HCT116 (cell line): ENCODE data around the gene TSPAN10. TPM values are rescaled to one million over a fixed set of nuclear protein-coding genes. Genes with fewer than 3 reads are reported as not detected.

Experiments used
- ATAC-seq: fragments of 200-7000 bp; cut with Tn5 transposase; 2 replicates; pipeline ENCODE4 v1.9.1; 2020; ENCODE audit warnings: mild to moderate bottlenecking, moderate library complexity
- BruUV-seq: library from RNA; stranded (reverse); fragments of 400-500 nt; replicated peaks from 2 replicates; lab custom pipeline; 2021; lab: Mats Ljungman, UMichigan
- CTCF ChIA-PET: fragments of 300-600 bp; sonication (Branson Sonifier 250); formaldehyde crosslinking; loops from one replicate; lab custom pipeline; 2021; ENCODE audit warnings: antibody characterized with exemption; lab: Charles Lee
- POLR2A ChIA-PET: fragments of 300-600, 350-600 bp; sonication (Branson Sonifier 250); formaldehyde crosslinking; loops from one replicate; lab custom pipeline; 2021; ENCODE audit warnings: antibody characterized with exemption; lab: Charles Lee
- RAD21 ChIA-PET, 2 experiments: fragments of 300-600 bp; sonication (Branson Sonifier 250); formaldehyde crosslinking; loops; one replicate each; lab custom pipeline; 2023; ENCODE audit warnings: low total read pairs in 2 of 2; ENCODE audit not compliant: uncharacterized antibody in 2 of 2, unreplicated experiment in 2 of 2, low non-redundant PET in 1 of 2; lab: Charles Lee
- DNase-seq: peaks from one replicate; pipeline ENCODE4 v3.0.0-alpha.2; 2010; ENCODE audit warnings: low read depth, low spot score
- H2AFZ ChIP-seq: fragments of 200-600 bp; shearing (Covaris generic), sonication (generic); 2 replicates; pipeline ENCODE4 v1.6.1; 2017; ENCODE audit warnings: low read depth, mixed run types, mixed read lengths, antibody characterized with exemption, low read length; ENCODE audit not compliant: poor library complexity, severe bottlenecking
- H3K27ac ChIP-seq: 2 replicates; pipeline ENCODE4 v1.5.1; 2012; ENCODE audit warnings: low read depth, low read length
- H3K27me3 ChIP-seq: fragments of 200-600 bp; sonication (generic); 2 replicates; pipeline ENCODE4 v1.6.1; 2016; ENCODE audit warnings: mixed run types, low read length, mixed read lengths; ENCODE audit not compliant: insufficient read depth
- H3K36me3 ChIP-seq, 2 experiments: fragments of 200-500 bp in 1 of 2; fragments of 200-600 bp in 1 of 2; sonication (Bioruptor generic) in 1 of 2; sonication (generic) in 1 of 2; 2 replicates each; pipeline versions ENCODE4 v1.5.1 to v1.6.1; 2014 to 2016; ENCODE audit warnings: low read length in 2 of 2, inconsistent platforms in 1 of 2, mixed read lengths in 1 of 2, mixed run types in 1 of 2; ENCODE audit not compliant: insufficient read depth in 2 of 2, control insufficient read depth in 1 of 2
- H3K4me1 ChIP-seq, 2 experiments: fragments of 200-600 bp in 1 of 2; sonication (generic) in 1 of 2; 2 replicates each; pipeline versions ENCODE4 v1.5.1 to v1.6.1; 2012 to 2017; ENCODE audit warnings: low read length in 2 of 2, inconsistent platforms in 1 of 2, mild to moderate bottlenecking in 1 of 2, mixed read lengths in 1 of 2, mixed run types in 1 of 2, moderate library complexity in 1 of 2; ENCODE audit not compliant: insufficient read depth in 2 of 2, control insufficient read depth in 1 of 2
- H3K4me2 ChIP-seq: fragments of 200-600 bp; sonication (generic); 2 replicates; pipeline ENCODE4 v1.6.1; 2017; ENCODE audit warnings: mixed run types, low read length, mixed read lengths
- H3K4me3 ChIP-seq, 2 experiments: fragments of 200-600 bp in 1 of 2; sonication (generic) in 1 of 2; replicated peaks in 1 of 2; 2 replicates each; pipeline ENCODE4 v1.5.1; 2011 to 2016; ENCODE audit warnings: low read length in 2 of 2, control low read depth in 1 of 2, low read depth in 1 of 2, mild to moderate bottlenecking in 1 of 2, mixed read lengths in 1 of 2, mixed run types in 1 of 2
- H3K79me2 ChIP-seq: fragments of 200-600 bp; sonication (generic); 2 replicates; pipeline ENCODE4 v1.6.1; 2017; ENCODE audit warnings: mild to moderate bottlenecking, mixed run types, low read length, moderate library complexity, mixed read lengths; ENCODE audit not compliant: insufficient read depth
- H3K9ac ChIP-seq: fragments of 200-600 bp; sonication (generic); 2 replicates; pipeline ENCODE4 v1.6.1; 2016; ENCODE audit warnings: low read length, mixed read lengths
- H3K9me2 ChIP-seq: fragments of 200-600 bp; sonication (generic), shearing (Covaris generic); 2 replicates; pipeline ENCODE4 v1.6.1; 2017; ENCODE audit warnings: mixed run types, mild to moderate bottlenecking, moderate library complexity; ENCODE audit not compliant: insufficient read depth
- H3K9me3 ChIP-seq, 2 experiments: fragments of 200-500 bp in 1 of 2; fragments of 200-600 bp in 1 of 2; sonication (Bioruptor generic) in 1 of 2; sonication (generic) in 1 of 2; 2 replicates each; pipeline ENCODE4 v1.6.1; 2014 to 2017; ENCODE audit warnings: low read length in 2 of 2, mixed read lengths in 2 of 2, inconsistent platforms in 1 of 2, low read depth in 1 of 2, mild to moderate bottlenecking in 1 of 2, mixed run types in 1 of 2, moderate library complexity in 1 of 2; ENCODE audit not compliant: control insufficient read depth in 1 of 2, insufficient read depth in 1 of 2
- H4K20me1 ChIP-seq: fragments of 200-600 bp; sonication (generic), shearing (Covaris generic); 2 replicates; pipeline ENCODE4 v1.6.1; 2017; ENCODE audit warnings: mixed run types, mild to moderate bottlenecking, moderate library complexity; ENCODE audit not compliant: insufficient read depth
- ELF1 ChIP-seq: IDR thresholded peaks from 2 replicates; pipeline ENCODE4 v1.6.1; 2012; ENCODE audit warnings: low read depth, borderline replicate concordance
- EZH2 ChIP-seq: fragments of 200-600 bp; sonication (generic); IDR thresholded peaks from 2 replicates; pipeline ENCODE4 v1.6.1; 2017; ENCODE audit warnings: antibody characterized with exemption, mixed run types
- POLR2AphosphoS5 ChIP-seq: IDR thresholded peaks from 2 replicates; pipeline ENCODE4 v1.6.1; 2011; ENCODE audit warnings: mild to moderate bottlenecking, low read depth, low read length, moderate library complexity
- RAD21 ChIP-seq: IDR thresholded peaks from 2 replicates; pipeline ENCODE4 v1.6.1; 2012; ENCODE audit warnings: low read depth, mild to moderate bottlenecking
- intact Hi-C: fragments of 100-400 bp; cut with micrococcal nuclease; formaldehyde crosslinking; loops from 2 replicates; pipeline ENCODE4 v1.10.0; 2022
- total RNA-seq: library from RNA; stranded (reverse); gene quantifications from one replicate; pipeline ENCODE4 v1.2.1, GENCODE V29; 2021; ENCODE audit not compliant: unreplicated experiment
- TF ChIP-seq, protein P1 (sequence below): IDR thresholded peaks from 2 replicates; pipeline ENCODE4 v1.6.1; 2011; ENCODE audit warnings: mild to moderate bottlenecking, low read length, moderate library complexity; ENCODE audit not compliant: insufficient replicate concordance; ENCODE audit errors: extremely low read depth
- TF ChIP-seq, protein P2 (sequence below), 3 experiments: fragments of 200-600 bp in 1 of 3; sonication (generic) in 1 of 3; IDR thresholded peaks in 2 of 3; conservative IDR thresholded peaks in 1 of 3; 2 replicates each; pipeline ENCODE4 v1.5.1; 2012 to 2017; ENCODE audit warnings: low read depth in 2 of 3, low read length in 2 of 3, antibody characterized with exemption in 1 of 3, borderline replicate concordance in 1 of 3, control low read depth in 1 of 3, mild to moderate bottlenecking in 1 of 3, mixed read lengths in 1 of 3, mixed run types in 1 of 3, moderate library complexity in 1 of 3; ENCODE audit not compliant: insufficient read depth in 1 of 3

TSPAN10 gene
- total RNA-seq, 1 experiment from 2014 or later: 2.3 TPM

DNA sequence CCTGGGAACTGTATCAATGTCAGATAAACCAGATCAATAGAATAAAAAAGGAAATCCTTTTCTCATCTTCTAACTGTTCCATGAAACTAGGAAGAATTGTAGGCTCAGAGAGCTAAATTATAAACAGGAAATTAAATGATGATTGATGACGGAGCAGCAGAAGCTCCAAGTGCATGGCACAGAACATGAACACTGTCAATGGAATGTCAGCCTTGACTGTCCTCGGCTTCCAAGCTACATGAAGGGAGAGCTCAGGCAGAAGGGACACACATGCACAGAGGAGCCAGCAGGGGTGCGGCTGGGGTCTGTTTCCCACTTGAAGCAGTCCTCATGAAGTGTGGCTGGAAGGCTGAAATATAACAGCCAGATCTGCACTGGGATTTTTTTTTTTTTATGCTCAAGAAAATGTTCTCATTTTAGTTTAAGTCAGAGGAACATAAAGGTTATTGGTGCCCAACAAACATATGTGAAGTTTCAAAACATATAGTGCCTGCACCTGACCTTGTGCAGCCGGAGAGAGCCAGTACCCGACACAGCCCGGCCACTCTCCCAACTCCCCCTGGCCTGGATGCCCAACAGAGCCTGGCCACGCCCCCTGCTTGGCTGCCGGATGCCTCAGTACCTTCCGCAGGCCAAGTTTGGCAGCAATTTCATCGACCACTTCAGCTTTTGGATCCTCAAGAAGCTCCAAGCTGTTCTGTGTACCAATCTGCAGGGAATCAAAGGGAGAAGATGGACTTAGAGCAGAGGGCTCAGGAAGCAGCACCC lies 37.1 kb upstream of the TSPAN10 start:
- POLR2A ChIA-PET: no interaction called here
- Histone ChIP-seq H3K9ac (no peak overlapping the region), H3K4me2 (no peak overlapping the region), H3K4me1 (peaks cover 0 to 6% of the 10 kb centered on the region in 2 experiments; a peak in 2 of 4 replicates), H3K27ac (no peak overlapping the region), H3K79me2 (peaks cover 65% of the 10 kb centered on the region), H2AFZ (no peak overlapping the region), H3K36me3 (peaks cover 55 to 69% of the 10 kb centered on the region in 2 experiments), H3K9me2 (no peaks in the 10 kb centered on the region), H3K27me3 (no peaks in the 10 kb centered on the region), H3K4me3 (no peak overlapping the region), H4K20me1 (peaks cover 8% of the 10 kb centered on the region; the same call in 1 of the 2 replicates), H3K9me3 (no peaks in the 10 kb centered on the region)
- TF ChIP-seq RAD21: no peak
- TF ChIP-seq, protein P1, sequence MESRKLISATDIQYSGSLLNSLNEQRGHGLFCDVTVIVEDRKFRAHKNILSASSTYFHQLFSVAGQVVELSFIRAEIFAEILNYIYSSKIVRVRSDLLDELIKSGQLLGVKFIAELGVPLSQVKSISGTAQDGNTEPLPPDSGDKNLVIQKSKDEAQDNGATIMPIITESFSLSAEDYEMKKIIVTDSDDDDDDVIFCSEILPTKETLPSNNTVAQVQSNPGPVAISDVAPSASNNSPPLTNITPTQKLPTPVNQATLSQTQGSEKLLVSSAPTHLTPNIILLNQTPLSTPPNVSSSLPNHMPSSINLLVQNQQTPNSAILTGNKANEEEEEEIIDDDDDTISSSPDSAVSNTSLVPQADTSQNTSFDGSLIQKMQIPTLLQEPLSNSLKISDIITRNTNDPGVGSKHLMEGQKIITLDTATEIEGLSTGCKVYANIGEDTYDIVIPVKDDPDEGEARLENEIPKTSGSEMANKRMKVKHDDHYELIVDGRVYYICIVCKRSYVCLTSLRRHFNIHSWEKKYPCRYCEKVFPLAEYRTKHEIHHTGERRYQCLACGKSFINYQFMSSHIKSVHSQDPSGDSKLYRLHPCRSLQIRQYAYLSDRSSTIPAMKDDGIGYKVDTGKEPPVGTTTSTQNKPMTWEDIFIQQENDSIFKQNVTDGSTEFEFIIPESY: no peak
- DNase-seq: no peak
- intact Hi-C loops: loop anchor here (5.0 kb wide), 2 partner anchors 33 to 48 kb away; partner anchors contain the start of gene FAAP100
- no TSS peak for BruUV-seq
- CTCF ChIA-PET: interaction anchor here (0.7 to 1.1 kb wide), 2 partner anchors 27 to 33 kb away, joined by 3 read pairs; no protein-coding TSS in a partner anchor
- ATAC-seq: no peak
- RAD21 ChIA-PET: no interaction called here

DNA sequence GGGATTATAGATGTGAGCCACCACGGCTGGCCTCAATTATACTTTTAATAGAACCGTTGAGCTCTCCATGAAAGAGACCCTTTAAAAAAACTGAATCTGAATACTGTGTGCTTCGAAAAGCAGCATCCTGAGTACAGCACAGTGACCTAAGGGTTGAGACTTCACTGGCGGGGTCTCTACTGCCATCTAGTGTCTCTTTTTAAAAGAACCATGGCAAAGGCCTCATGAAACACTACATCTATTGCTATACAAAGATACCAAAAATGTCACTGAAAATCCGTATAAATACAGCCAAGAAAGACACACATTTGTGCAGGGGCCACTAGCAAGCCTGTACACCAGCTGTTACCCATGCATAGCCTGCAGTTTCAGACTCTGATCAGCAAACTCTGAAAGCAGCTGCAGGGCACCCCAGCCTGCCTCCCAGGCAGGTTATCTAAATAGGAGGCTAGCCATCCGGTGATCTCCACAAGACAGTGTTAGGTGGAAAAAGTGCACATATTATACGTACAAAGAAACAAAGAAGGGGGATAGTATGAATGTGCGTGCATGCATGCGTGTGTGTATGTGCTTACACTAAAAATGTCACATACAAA lies 35.4 kb upstream of the TSPAN10 start:
- H3K27me3 ChIP-seq: no peaks in the 10 kb centered on the region
- POLR2A ChIA-PET: no interaction called here
- H3K4me2 ChIP-seq: no peak overlapping the region
- H3K27ac ChIP-seq: no peak overlapping the region
- CTCF ChIA-PET: interaction anchor here (0.8 to 1.5 kb wide), 2 partner anchors 38 to 83 kb away, joined by 3 to 6 read pairs; no protein-coding TSS in a partner anchor
- H3K9ac ChIP-seq: no peak overlapping the region
- no peak overlapping the region for H2AFZ ChIP-seq
- RAD21 ChIA-PET: no interaction called here
- intact Hi-C loops: loop anchor here (1.0 to 5.0 kb wide), 3 partner anchors 34 to 348 kb away; partner anchors contain the start of gene FAAP100
- no peaks in the 10 kb centered on the region for H3K9me2 ChIP-seq
- H4K20me1 ChIP-seq: peaks cover 8% of the 10 kb centered on the region; the same call in 1 of the 2 replicates
- no TSS peak for BruUV-seq
- H3K36me3 ChIP-seq: peaks cover 50 to 63% of the 10 kb centered on the region in 2 experiments
- no peaks in the 10 kb centered on the region for H3K9me3 ChIP-seq
- TF ChIP-seq ELF1: no peak
- peak; percentile 91 for TF ChIP-seq RAD21
- TF ChIP-seq POLR2AphosphoS5: no peak
- TF ChIP-seq EZH2: no peak
- TF ChIP-seq, protein P2, sequence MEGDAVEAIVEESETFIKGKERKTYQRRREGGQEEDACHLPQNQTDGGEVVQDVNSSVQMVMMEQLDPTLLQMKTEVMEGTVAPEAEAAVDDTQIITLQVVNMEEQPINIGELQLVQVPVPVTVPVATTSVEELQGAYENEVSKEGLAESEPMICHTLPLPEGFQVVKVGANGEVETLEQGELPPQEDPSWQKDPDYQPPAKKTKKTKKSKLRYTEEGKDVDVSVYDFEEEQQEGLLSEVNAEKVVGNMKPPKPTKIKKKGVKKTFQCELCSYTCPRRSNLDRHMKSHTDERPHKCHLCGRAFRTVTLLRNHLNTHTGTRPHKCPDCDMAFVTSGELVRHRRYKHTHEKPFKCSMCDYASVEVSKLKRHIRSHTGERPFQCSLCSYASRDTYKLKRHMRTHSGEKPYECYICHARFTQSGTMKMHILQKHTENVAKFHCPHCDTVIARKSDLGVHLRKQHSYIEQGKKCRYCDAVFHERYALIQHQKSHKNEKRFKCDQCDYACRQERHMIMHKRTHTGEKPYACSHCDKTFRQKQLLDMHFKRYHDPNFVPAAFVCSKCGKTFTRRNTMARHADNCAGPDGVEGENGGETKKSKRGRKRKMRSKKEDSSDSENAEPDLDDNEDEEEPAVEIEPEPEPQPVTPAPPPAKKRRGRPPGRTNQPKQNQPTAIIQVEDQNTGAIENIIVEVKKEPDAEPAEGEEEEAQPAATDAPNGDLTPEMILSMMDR (IDR thresholded peaks at IDR 0.05 in 2 of 3, conservative IDR thresholded peaks at IDR 0.05 in 1 of 3; ENCODE audit: borderline replicate concordance in 1 of 3, insufficient read depth in 1 of 3, low read depth in 2 of 3, low read length in 2 of 3): peak; percentile 75 to 96 (median 92)
- peak; percentile 49 for DNase-seq
- peak; percentile 96 for ATAC-seq
- no peak overlapping the region for H3K4me3 ChIP-seq
- peaks cover 62% of the 10 kb centered on the region for H3K79me2 ChIP-seq
- H3K4me1 ChIP-seq: peaks cover 0 to 6% of the 10 kb centered on the region in 2 experiments; a peak in 2 of 4 replicates
